GM12878 (cell line): Measurements from ENCODE around the gene C1orf210. TPM values are rescaled to one million over a fixed set of nuclear protein-coding genes. Genes with fewer than 3 reads are reported as not detected.

ENCODE experiments used
- ATAC-seq: fragments of 200-7000 bp; cut with Tn5 transposase; 3 replicates; pipeline ENCODE4 v1.9.1; 2020; ENCODE audit warnings: mild to moderate bottlenecking, moderate library complexity
- BruUV-seq: library from RNA; stranded (reverse); fragments of 400-500 nt; replicated peaks from 2 replicates; lab custom pipeline; 2021; lab: Mats Ljungman, UMichigan
- CTCF ChIA-PET: fragments of 300-600 bp; sonication (Branson Sonifier 250); formaldehyde crosslinking; extraction: SDS; loops from one replicate; lab custom pipeline; 2021; ENCODE audit warnings: inconsistent platforms; lab: Yijun Ruan, JAX
- POLR2A ChIA-PET: fragments of 350-600 bp; formaldehyde crosslinking; extraction: SDS; loops from one replicate; lab custom pipeline; 2021; ENCODE audit warnings: inconsistent platforms; lab: Charles Lee
- RAD21 ChIA-PET: fragments of 300-600 bp; sonication (Branson Sonifier 250); formaldehyde crosslinking; loops from one replicate; lab custom pipeline; 2023; ENCODE audit warnings: antibody characterized with exemption; ENCODE audit not compliant: unreplicated experiment; lab: Charles Lee
- SMC1A ChIA-PET: fragments of 300-600 bp; sonication (Branson Sonifier 250); formaldehyde crosslinking; loops from one replicate; lab custom pipeline; 2023; ENCODE audit not compliant: unreplicated experiment, uncharacterized antibody; lab: Charles Lee
- DNase-seq: peaks from one replicate; pipeline ENCODE4 v3.0.0-alpha.2; 2011; ENCODE audit warnings: low read depth, low spot score
- FAIRE-seq: peaks from 3 replicates; lab custom pipeline; 2011; peaks lifted over from hg19 to GRCh38; lab: Jason Lieb, UNC
- H2AFZ ChIP-seq: 2 replicates; pipeline ENCODE4 v1.6.0; 2011; ENCODE audit warnings: low read depth, low read length, control low read depth; ENCODE audit not compliant: control insufficient read depth
- H3K27ac ChIP-seq: 2 replicates; pipeline ENCODE4 v1.5.1; 2011; ENCODE audit warnings: control low read depth; ENCODE audit not compliant: control insufficient read depth, insufficient read depth
- H3K27me3 ChIP-seq, 2 experiments: replicated peaks in 1 of 2; 2 replicates each; pipeline versions ENCODE4 v1.6.0 to v1.6.1; 2011; ENCODE audit warnings: low read length in 1 of 2; ENCODE audit not compliant: control insufficient read depth in 2 of 2, insufficient read depth in 2 of 2
- H3K36me3 ChIP-seq, 2 experiments: 2 replicates each; pipeline ENCODE4 v1.5.1; 2011; ENCODE audit warnings: low read length in 1 of 2; ENCODE audit not compliant: control insufficient read depth in 2 of 2, insufficient read depth in 2 of 2
- H3K4me1 ChIP-seq: 2 replicates; pipeline ENCODE4 v1.6.1; 2011; ENCODE audit warnings: mild to moderate bottlenecking, low read length, moderate library complexity, mixed read lengths; ENCODE audit not compliant: control insufficient read depth, insufficient read depth
- H3K4me2 ChIP-seq: 2 replicates; pipeline ENCODE4 v1.6.0; 2011; ENCODE audit warnings: control low read depth; ENCODE audit not compliant: control insufficient read depth, insufficient read depth
- H3K4me3 ChIP-seq: fragments of 200-600 bp; sonication (generic); 2 replicates; pipeline ENCODE4 v1.5.1; 2016
- H3K79me2 ChIP-seq: 2 replicates; pipeline ENCODE4 v1.6.0; 2011; ENCODE audit warnings: low read length; ENCODE audit not compliant: control insufficient read depth, insufficient read depth
- H3K9ac ChIP-seq: 2 replicates; pipeline ENCODE4 v1.8.0; 2011; ENCODE audit warnings: low read length, control low read depth, mixed read lengths; ENCODE audit not compliant: control insufficient read depth, insufficient read depth
- H3K9me3 ChIP-seq: replicated peaks from 3 replicates; pipeline ENCODE4 v1.5.1; 2011; ENCODE audit warnings: mild to moderate bottlenecking, low read length; ENCODE audit not compliant: control insufficient read depth, insufficient read depth
- H4K20me1 ChIP-seq: 2 replicates; pipeline ENCODE4 v1.6.0; 2011; ENCODE audit not compliant: control insufficient read depth, insufficient read depth
- CBX3 ChIP-seq: fragments of 200-600 bp; sonication (generic); IDR thresholded peaks from 2 replicates; pipeline ENCODE4 v1.6.1; 2016; ENCODE audit warnings: low read depth, borderline replicate concordance
- CREB1 ChIP-seq: IDR thresholded peaks from 2 replicates; pipeline ENCODE4 v1.6.1; 2012; ENCODE audit warnings: low read depth, mild to moderate bottlenecking, inconsistent platforms
- HDAC2 ChIP-seq: fragments of 200-600 bp; sonication (generic); IDR thresholded peaks from 2 replicates; pipeline ENCODE4 v1.6.1; 2017
- IKZF2 ChIP-seq, 2 experiments: fragments of 450-650 bp; IDR thresholded peaks; 2 replicates each; pipeline ENCODE4 v1.6.1; 2017; ENCODE audit warnings: mild to moderate bottlenecking in 2 of 2, moderate library complexity in 2 of 2
- IRF3 ChIP-seq: fragments of 450-650 bp; IDR thresholded peaks from 2 replicates; pipeline ENCODE4 v1.6.1; 2014; ENCODE audit warnings: mild to moderate bottlenecking
- MEF2B ChIP-seq: fragments of 450-650 bp; IDR thresholded peaks from 2 replicates; pipeline ENCODE4 v1.6.1; 2018; ENCODE audit warnings: mild to moderate bottlenecking, moderate library complexity; ENCODE audit not compliant: partially characterized antibody, poor library complexity, severe bottlenecking
- NFXL1 ChIP-seq: fragments of 450-650 bp; IDR thresholded peaks from 2 replicates; pipeline ENCODE4 v1.6.1; 2017; ENCODE audit warnings: antibody characterized with exemption, mild to moderate bottlenecking, borderline replicate concordance
- NR2F1 ChIP-seq: fragments of 450-650 bp; conservative IDR thresholded peaks from 2 replicates; pipeline ENCODE4 v1.6.1; 2017; ENCODE audit warnings: mild to moderate bottlenecking
- PAX5 ChIP-seq: IDR thresholded peaks from 2 replicates; pipeline ENCODE4 v1.6.1; 2011; ENCODE audit warnings: low read depth, low read length, borderline replicate concordance
- POLR2A ChIP-seq: IDR thresholded peaks from 2 replicates; pipeline ENCODE4 v1.6.1; 2011; ENCODE audit warnings: low read depth, mild to moderate bottlenecking, low read length
- RELB ChIP-seq: fragments of 450-650 bp; IDR thresholded peaks from 2 replicates; pipeline ENCODE4 v1.6.1; 2017; ENCODE audit warnings: low read depth, mild to moderate bottlenecking, moderate library complexity
- SIN3A ChIP-seq: IDR thresholded peaks from 2 replicates; pipeline ENCODE4 v1.6.1; 2012; ENCODE audit warnings: low read depth, low read length, improper control_type of control experiment
- SKIL ChIP-seq: fragments of 450-650 bp; IDR thresholded peaks from 2 replicates; pipeline ENCODE4 v1.6.1; 2017; ENCODE audit warnings: mild to moderate bottlenecking, low read depth, inconsistent platforms; ENCODE audit not compliant: poor library complexity, severe bottlenecking
- SMAD1 ChIP-seq: fragments of 450-650 bp; IDR thresholded peaks from 2 replicates; pipeline ENCODE4 v1.6.1; 2018; ENCODE audit warnings: mild to moderate bottlenecking, low read depth; ENCODE audit not compliant: partially characterized antibody
- TCF7 ChIP-seq: IDR thresholded peaks from 2 replicates; pipeline ENCODE4 v1.6.1; 2014; ENCODE audit warnings: antibody characterized with exemption, borderline replicate concordance
- ZBED1 ChIP-seq: IDR thresholded peaks from 2 replicates; pipeline ENCODE4 v1.6.1; 2016; ENCODE audit warnings: borderline replicate concordance
- ZNF217 ChIP-seq: fragments of 450-650 bp; IDR thresholded peaks from 2 replicates; pipeline ENCODE4 v1.6.1; 2017; ENCODE audit warnings: antibody characterized with exemption, mild to moderate bottlenecking
- WGBS: methylation state at CpG from one replicate; pipeline ENCODE4 v1.1.6; 2016; ENCODE audit warnings: low lambda C conversion rate; ENCODE audit not compliant: insufficient replicate concordance, insufficient coverage; ENCODE audit errors: missing lambda C conversion rate; 5-methylcytosine and 5-hydroxymethylcytosine counted together
- in situ Hi-C: fragments of 300-500 bp; cut with MboI; formaldehyde crosslinking; loops from 9 replicates; pipeline ENCODE4 v1.14.3; 2018; ENCODE audit warnings: mixed read lengths
- intact Hi-C: fragments of 100-400 bp; cut with micrococcal nuclease; formaldehyde crosslinking; loops from one replicate; pipeline ENCODE4 v1.14.2; 2022; ENCODE audit not compliant: unreplicated experiment
- polyA plus RNA-seq, 11 experiments: library from polyadenylated mRNA; depleted of rRNA in 4 of 11; unstranded in 6 of 11; stranded (reverse) in 5 of 11; fragments of >200 nt; fragmentation: Nextera tagmentation in 4 of 11; fragmentation: Illumina TruSeq in 1 of 11; extraction: Ambion mirVana in 4 of 11; extraction: Trizol in 1 of 11; gene quantifications; 1 replicate in 1 of 11; 2 replicates in 10 of 11; pipeline versions ENCODE4 v1.2.1 to v1.2.3, GENCODE V29; 2011 to 2016; ENCODE audit warnings: inconsistent platforms in 2 of 11, missing spikeins in 2 of 11, low read depth in 1 of 11
- total RNA-seq, 4 experiments: library from RNA; depleted of rRNA in 3 of 4; stranded (reverse); fragments of >200 nt in 3 of 4; fragmentation: Illumina TruSeq in 1 of 4; extraction: Trizol in 1 of 4; gene quantifications; 2 replicates each; pipeline versions ENCODE4 v1.2.1 to v1.2.3, GENCODE V29; 2013 to 2021

C1orf210 gene
- total and polyA plus RNA-seq, 10 of the 15 experiments (the other 5 are each of a cell fraction or from before 2014, with no cell fraction given) = 0.07 TPM; not detected in 9

GRCh38 chr1:43293896-43294760 lies 8.7 kb upstream of the C1orf210 start (continued):
- TF ChIP-seq IRF3 (no peak), CREB1 (no peak), PAX5 (no peak), IKZF2 (IDR thresholded peaks at IDR 0.05) (no peak), MEF2B (no peak), CBX3 (no peak)

- Histone ChIP-seq H2AFZ (no peak overlapping the region), H3K79me2 (no peaks in the 10 kb centered on the region), H3K36me3 (no peaks in the 10 kb centered on the region), H3K4me1 (peaks cover 13% of the 10 kb centered on the region), H3K9me3 (no peaks in the 10 kb centered on the region), H4K20me1 (no peaks in the 10 kb centered on the region), H3K4me2 (no peak overlapping the region), H3K9ac (no peak overlapping the region), H3K27me3 (no peaks in the 10 kb centered on the region; a peak in 1 of 4 replicates), H3K4me3 (no peak overlapping the region), H3K27ac (no peak overlapping the region)
- no TSS peak for BruUV-seq
- WGBS = 50% methylated on average over 2 of the region's 2 CpGs
- intact Hi-C loops = no loop called here
- DNase-seq = no peak
- ChIA-PET RAD21 (interaction anchor here (4.7 kb wide), 1 partner anchor 54 kb away, joined by 30 read pairs; no protein-coding TSS in a partner anchor), SMC1A (interaction anchor here (1.2 to 5.9 kb wide), 4 partner anchors 19 to 66 kb away, joined by 3 to 40 read pairs (median 4); no protein-coding TSS in a partner anchor), POLR2A (interaction anchor here (0.7 to 3.0 kb wide), 3 partner anchors 9 to 54 kb away, joined by 3 to 11 read pairs (median 3); no protein-coding TSS in a partner anchor), CTCF (interaction anchor here (0.9 to 4.3 kb wide), 3 partner anchors 13 to 64 kb away, joined by 3 to 19 read pairs (median 3); no protein-coding TSS in a partner anchor)
- no peak for FAIRE-seq
- ATAC-seq = no peak
- in situ Hi-C loops = no loop called here
- TF ChIP-seq SIN3A (no peak), ZNF217 (no peak), ZBED1 (no peak), SMAD1 (no peak), NFXL1 (no peak), HDAC2 (no peak), SKIL (no peak), POLR2A (no peak), TCF7 (no peak), RELB (no peak), NR2F1 (no peak)
Measured at GRCh38 chr1:43293176-43293575, 7.8 kb upstream of the C1orf210 start.
